NB4 (cell line): ENCODE measurements around the gene DOCK2.

Source experiments
- DNase-seq: peaks from one replicate; pipeline ENCODE4 v3.0.0; 2010; ENCODE audit warnings: low read depth
- H3K4me3 ChIP-seq: one replicate; pipeline ENCODE4 v1.5.1; 2011; ENCODE audit warnings: mild to moderate bottlenecking, low read depth, low read length, moderate library complexity
- CTCF ChIP-seq: IDR thresholded peaks from one replicate; pipeline ENCODE4 v1.5.1; 2012; ENCODE audit warnings: low read depth, low read length
- MAX ChIP-seq: IDR thresholded peaks from 2 replicates; pipeline ENCODE4 v1.6.1; 2011; ENCODE audit warnings: low read depth, low read length
- MYC ChIP-seq: IDR thresholded peaks from 2 replicates; pipeline ENCODE4 v1.6.1; 2011; ENCODE audit warnings: low read depth, low read length
- POLR2A ChIP-seq: IDR thresholded peaks from 2 replicates; pipeline ENCODE4 v1.6.1; 2011; ENCODE audit warnings: mild to moderate bottlenecking; ENCODE audit not compliant: insufficient read length; ENCODE audit errors: extremely low read depth

The DOCK2 gene

GRCh38 chr5:169694091-169694625 lies 57.1 kb downstream of the DOCK2 start:
- TF ChIP-seq MYC (no peak), MAX (no peak), CTCF (no peak), POLR2A (no peak)
- no peak for DNase-seq
- no peak overlapping the region for H3K4me3 ChIP-seq

GRCh38 chr5:169695025-169695625 lies 58.0 kb downstream of the DOCK2 start:
- TF ChIP-seq POLR2A (no peak), MAX (no peak), MYC (no peak), CTCF (no peak)
- no peak for DNase-seq

GRCh38 chr5:169695919-169696490 lies 58.9 kb downstream of the DOCK2 start:
- no peak overlapping the region for H3K4me3 ChIP-seq
- TF ChIP-seq MYC, result no peak
- TF ChIP-seq MAX, result no peak
- no peak for TF ChIP-seq POLR2A
- TF ChIP-seq CTCF, result no peak
- no peak for DNase-seq

More at GRCh38 chr5:169695025-169695625, 58.0 kb downstream of the DOCK2 start:
- H3K4me3 ChIP-seq, result no peak overlapping the region

- no peak for DNase-seq
Measured at GRCh38 chr5:169696621-169697510, 59.8 kb downstream of the DOCK2 start.

More at GRCh38 chr5:169696621-169697510, 59.8 kb downstream of the DOCK2 start:
- no peak overlapping the region for H3K4me3 ChIP-seq
- TF ChIP-seq MAX (no peak), CTCF (no peak), POLR2A (no peak), MYC (no peak)
